GM12873 (cell line): ENCODE data around the gene ANKRD13C.

Experiments
- TF ChIP-seq, protein P1 (sequence below): IDR thresholded peaks from 2 replicates; pipeline ENCODE4 v1.5.1; 2012; ENCODE audit warnings: low read depth, mild to moderate bottlenecking, moderate library complexity, low read length, control low read depth; ENCODE audit not compliant: insufficient read depth; ENCODE audit errors: missing control alignments

Gene ANKRD13C

DNA sequence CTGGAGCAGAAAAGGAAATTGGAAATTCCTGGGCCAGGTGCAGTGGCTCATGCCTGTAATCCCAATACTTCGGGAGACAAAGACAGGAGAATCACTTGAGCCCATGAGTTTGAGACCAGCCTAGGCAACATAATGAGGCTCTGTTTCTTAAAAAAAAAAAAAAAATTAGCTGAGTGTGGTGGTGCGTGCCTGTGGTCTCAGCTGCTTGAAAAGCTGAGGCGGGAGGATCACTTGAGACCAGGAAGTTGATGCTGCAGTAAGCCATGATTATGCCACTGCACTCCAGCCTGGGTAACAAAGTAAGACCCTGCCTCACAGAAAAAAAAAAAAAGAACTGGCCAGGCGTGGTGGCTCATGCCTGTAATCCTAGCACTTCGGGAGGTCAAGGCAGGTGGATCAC is 76.6 kb downstream of the ANKRD13C start:
- TF ChIP-seq, protein P1, sequence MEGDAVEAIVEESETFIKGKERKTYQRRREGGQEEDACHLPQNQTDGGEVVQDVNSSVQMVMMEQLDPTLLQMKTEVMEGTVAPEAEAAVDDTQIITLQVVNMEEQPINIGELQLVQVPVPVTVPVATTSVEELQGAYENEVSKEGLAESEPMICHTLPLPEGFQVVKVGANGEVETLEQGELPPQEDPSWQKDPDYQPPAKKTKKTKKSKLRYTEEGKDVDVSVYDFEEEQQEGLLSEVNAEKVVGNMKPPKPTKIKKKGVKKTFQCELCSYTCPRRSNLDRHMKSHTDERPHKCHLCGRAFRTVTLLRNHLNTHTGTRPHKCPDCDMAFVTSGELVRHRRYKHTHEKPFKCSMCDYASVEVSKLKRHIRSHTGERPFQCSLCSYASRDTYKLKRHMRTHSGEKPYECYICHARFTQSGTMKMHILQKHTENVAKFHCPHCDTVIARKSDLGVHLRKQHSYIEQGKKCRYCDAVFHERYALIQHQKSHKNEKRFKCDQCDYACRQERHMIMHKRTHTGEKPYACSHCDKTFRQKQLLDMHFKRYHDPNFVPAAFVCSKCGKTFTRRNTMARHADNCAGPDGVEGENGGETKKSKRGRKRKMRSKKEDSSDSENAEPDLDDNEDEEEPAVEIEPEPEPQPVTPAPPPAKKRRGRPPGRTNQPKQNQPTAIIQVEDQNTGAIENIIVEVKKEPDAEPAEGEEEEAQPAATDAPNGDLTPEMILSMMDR = no peak

DNA sequence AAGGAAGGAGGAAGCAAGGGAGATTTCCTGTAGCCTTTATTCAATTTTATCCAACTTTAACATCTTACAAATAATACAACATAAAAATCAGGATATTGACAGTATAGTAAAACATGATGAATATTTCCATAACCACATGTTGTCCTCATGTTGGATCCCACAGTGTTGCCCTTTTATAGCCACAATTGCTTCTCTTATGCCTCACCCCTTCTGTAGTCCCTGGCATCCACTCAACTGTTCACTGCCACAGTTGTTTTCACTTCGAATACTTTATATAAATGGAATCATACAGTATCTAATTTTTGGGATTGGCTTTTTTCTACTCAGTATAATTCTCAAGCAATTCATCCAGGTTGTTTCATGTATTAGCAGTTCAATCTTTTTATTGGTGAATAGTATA is 88.6 kb downstream of the ANKRD13C start:
- TF ChIP-seq, protein P1 = no peak

DNA sequence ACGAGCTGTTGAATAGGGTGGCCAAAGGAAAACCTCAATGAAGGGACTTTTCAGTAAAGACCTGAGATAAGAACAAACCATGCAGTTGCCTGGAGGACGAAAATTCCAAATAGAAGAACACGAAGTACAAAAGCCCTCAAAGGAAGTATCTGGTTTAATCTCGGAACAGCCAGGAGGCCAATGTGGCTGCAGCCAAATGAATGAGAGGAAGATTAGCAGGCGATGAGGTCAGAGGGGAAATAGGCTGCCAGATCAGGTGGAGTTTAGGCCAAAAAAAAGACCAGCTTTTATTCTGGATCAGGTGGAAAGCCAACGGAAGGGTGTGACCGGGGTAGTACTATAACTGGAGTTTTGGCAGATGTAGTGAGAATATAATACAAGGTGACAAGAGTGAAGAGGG is 89.7 kb downstream of the ANKRD13C start:
- TF ChIP-seq, protein P1 = no peak

DNA sequence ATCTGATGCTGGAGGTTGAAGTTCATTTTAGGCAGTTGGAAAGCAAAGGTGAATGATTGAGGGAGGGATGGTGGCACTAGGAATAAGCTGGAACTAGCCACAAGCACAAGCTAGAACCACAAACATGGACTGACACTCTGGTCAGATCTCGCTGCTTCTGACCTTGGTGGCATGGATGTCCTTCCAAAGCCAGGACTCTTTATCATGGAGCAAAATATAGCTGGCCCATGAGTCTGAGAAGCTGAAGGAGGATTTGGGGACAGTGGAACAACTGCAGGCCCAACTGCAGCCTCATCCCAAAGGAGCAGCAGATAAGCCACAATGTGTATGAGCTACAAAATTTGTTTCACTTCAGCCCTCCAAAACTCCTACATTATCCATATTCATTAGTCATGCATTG is 97.9 kb downstream of the ANKRD13C start:
- TF ChIP-seq, protein P1 = no peak

DNA sequence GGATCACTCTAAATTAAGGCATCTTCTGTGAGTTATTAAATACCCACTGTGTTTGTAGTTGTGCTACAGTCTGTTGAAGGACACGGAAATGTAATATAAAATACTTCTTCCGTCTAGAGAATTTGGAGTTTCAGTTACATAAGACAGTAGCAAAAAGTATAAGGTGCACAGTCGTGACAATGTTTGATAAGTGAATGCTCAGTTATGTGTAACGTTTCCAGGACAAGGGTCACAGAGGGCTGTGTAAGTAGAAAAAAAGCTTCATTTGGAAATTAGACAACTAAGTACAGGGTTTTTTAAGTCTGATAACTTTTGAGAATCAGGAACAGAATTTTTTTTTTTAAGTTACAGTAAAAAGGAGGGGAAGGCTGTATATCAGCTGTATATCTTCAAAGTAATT is 105.8 kb downstream of the ANKRD13C start:
- TF ChIP-seq, protein P1 = no peak

DNA sequence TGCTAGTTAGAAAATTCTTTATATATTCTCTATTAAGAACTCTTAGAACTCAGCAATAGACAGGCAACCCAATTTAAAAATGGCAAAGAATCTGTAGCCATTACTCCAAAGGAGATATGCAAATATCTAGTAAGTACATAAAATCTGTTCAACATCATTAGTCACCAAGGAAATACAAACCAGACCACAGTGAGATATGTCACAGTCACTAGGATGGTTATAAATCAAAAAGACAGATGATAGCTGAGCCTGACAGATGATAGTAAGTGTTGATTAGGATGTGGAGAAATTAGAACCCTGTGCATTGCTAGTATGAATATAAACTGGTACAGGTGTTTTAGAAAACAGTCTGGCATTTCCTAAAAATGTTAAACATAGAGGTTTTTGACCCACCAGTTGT is 106.8 kb downstream of the ANKRD13C start:
- TF ChIP-seq, protein P1 = no peak

DNA sequence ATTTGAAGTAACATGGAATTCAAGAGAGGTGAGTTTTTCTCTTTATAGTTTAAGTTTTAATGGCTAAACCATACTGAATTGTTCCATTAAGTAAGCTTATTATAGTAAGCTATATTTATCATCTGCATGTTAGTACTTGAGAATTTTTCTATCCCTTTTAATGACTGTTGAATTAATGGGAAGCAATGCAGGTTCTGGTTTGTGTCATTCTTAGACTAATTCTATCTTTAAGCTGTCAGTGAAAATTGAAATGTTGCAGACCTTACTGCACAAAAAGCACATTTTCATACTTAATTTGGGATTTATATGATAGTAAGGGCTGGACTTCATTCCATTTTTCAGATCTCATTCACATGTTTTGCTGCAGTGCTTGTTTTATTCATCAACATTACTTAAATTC is 107.4 kb downstream of the ANKRD13C start:
- TF ChIP-seq, protein P1 = no peak

DNA sequence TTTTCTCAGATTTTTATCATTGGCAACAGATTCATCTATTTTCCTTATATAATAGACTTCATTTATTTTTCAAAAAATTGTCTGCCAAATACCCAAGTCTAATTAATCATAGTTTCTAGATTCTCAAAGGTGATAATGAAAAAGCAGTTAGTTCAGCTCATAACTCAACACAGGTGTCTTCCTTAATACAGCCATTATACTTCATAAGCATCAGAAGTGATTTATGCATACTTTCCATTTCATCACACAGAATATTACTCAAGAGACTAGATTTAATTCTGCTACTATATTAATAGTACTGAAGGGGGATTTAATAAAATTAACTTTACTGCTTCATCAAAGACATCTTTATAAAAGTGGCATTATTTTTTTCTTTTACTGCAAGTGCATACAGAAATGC is 114.6 kb downstream of the ANKRD13C start:
- TF ChIP-seq, protein P1 = no peak
